GM18858 (cell line): ENCODE results near the gene SYMPK.

Experiments used
- ATAC-seq: cut with Tn5 transposase; IDR thresholded peaks from one replicate; pipeline ENCODE4 v1.9.1; 2021; ENCODE audit not compliant: unreplicated experiment

SYMPK gene

GRCh38 chr19:45826934-45827333 lies 36.0 kb downstream of the SYMPK start:
- ATAC-seq: no peak

DNA sequence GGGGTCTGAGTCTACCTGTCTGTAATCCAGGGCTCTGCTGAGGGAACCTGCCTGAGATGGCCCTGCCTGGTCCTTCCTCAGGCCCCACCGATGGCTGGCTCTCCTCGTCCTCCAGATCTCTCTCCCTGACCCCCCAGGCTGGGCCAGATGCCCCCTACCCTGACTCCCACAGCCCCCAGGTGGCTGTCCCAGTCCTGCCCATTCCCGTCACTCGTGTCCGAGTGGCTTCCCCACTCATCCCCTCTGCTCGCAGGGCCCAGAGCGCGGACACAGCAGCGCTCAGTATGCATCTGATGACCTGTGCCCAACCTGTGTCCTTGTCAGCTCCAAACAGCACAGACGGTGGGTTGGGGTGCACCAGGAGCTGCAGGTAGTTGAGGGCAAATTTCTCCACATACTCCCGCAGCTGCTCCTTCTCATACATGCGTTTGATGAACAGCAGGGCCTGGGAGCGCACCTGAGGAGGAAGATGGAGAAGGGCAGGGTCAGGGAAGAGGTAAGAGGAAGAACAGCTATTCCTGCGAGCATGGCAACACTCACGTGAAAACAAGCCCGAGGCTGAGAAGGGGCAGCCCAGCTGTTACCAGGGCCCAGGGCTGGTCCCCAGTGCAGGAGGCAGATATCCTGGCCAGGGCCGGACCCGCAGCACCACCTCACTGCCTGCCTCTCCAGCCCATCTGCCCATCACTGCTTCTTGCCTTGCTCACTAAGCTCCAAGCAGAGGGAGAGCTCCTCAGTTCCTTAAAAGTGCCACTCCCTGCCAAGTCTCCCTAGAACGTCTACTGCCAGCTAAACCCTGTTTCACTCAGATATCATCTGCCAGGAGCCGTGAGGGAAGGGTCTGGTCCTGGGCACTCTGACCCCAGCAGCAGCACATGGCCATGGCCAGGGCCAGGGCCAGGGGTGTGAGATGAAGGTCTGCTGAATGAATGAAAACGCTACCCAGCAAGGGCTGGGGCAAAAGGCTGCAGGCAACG lies 36.7 kb downstream of the SYMPK start:
- no peak for ATAC-seq

DNA sequence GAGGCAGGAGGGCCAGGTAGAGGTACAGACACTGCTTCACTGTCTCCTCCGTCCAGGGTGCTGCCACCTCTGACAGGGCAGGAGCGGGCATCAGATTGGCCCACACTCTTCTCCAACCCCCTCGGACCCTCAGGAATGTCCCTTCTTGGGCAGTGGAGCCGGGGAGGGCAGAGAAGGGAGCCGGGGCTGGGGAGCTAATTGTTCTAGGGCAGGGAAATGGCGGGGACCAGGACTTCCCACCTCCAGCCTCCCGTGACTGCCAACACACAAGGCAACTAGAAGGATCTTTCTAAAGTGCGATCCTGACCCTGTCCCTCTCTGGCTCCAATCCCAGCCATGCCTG lies 37.7 kb downstream of the SYMPK start:
- ATAC-seq: no peak

DNA sequence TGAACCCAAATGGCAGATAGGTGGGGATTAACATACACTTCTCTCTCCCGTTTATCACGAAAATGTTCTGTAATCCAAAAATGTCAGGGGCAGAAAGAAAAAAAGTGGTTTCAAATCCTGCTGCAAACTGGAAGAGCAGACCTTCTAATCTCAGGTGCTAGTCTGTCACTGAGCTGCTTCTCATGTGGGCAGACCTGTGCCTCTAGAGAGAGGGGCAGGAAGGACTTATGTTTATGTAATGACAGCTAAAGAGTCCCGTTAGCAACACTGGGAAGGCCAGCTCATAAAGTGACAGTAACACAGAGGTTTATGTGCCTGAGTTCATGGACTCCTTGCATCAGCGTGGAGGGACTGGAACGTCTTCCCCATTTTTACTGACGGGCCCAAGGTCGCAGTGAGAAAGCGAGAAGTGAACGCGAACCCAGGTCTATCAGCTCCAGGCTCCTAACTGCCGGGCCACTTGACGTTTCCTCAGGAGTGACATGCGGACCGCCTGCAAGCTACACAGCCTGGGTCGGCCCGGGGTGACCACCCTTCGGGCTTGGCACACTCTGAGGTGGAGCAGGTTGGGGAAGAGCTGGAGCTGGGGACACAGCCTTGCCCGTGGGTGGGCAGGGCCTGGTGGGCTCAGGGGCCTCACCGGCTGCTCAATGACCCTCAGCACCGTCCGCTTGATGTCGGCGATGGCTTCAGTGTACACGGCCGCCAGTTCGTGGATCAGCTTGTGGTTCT lies 38.2 kb downstream of the SYMPK start:
- ATAC-seq: no peak

- ATAC-seq: no peak
These were observed 38.9 kb downstream of the SYMPK start for GRCh38 chr19:45824041-45824471.

DNA sequence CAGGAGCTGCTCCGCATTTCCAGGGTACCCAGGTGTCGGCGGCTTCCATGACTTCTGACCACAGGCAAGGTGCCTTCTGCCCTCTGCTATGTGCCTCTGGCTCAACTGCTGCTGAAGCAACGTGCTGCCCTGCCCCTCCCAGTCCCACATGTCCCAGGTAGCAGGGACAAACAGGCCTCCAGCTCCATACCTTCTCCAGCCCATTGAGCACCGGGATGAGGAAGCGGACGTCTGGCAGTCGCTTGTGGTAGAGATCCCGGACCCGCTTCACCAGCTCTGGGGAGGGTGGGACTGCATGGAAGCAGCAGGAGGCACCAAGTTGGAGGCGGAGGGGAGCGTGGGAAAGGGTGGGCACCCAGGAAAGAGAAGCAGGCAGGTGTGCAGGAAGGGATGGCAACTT lies 39.8 kb downstream of the SYMPK start:
- no peak for ATAC-seq

DNA sequence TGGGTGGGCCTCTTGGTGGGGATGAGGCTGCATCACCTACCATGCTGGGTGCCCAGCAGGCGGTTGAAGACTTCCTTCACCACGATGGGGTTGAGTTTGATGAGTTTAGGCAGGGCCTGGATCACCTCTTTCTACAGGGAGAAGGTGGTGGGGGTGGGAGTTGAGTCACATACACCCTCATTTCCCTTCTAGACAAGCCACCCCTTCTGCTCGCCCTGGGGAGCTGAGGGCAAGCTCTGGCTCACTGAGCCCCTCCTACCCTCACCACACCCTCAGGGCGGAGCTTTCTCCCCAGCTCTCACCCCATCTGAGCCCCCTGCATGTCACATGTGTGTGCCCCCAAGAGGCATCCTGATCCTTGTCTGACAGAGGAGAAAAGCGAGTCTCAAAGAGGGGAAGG lies 40.2 kb downstream of the SYMPK start:
- ATAC-seq: no peak

DNA sequence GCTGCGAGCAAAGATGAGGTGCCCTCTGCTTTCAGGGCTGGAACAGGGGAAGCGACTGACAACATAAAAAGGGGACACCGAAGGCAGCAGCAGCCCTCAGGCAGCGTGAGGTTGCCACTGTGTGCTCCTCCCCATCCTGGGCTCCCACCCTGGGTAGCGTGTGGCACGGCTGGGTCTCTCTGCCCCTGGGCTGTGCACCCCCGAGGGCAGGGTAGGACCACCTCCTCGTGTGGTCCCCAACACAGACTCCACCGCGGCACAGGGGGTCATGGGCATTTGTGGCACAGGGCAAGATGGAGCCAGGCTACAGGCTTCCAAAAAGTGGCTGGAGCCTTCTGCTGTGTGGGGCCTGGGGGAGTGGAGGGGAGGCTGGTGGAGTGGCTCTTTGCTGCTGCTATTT lies 41.4 kb downstream of the SYMPK start:
- no peak for ATAC-seq

DNA sequence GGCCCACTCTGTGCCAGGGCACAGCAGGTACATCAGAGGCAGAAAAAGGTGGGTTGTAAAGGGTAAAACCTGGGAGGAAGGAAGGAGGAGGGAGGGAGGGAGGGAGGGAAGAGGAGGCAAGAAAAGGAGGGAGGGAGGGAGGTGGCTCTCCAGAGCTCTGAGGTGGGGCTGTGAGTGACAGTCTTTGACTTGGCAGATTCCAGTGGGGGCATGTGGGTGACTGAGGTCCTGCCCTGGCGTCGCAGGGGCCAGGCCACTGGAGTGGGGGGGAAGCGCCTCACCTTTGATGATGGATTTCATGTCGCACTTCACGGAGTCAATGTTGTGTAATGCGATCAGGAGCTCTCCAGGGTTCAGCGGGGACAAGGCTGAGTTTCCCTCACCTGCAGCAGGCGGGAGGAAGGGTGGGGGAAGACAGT lies 41.8 kb downstream of the SYMPK start:
- no peak for ATAC-seq

DNA sequence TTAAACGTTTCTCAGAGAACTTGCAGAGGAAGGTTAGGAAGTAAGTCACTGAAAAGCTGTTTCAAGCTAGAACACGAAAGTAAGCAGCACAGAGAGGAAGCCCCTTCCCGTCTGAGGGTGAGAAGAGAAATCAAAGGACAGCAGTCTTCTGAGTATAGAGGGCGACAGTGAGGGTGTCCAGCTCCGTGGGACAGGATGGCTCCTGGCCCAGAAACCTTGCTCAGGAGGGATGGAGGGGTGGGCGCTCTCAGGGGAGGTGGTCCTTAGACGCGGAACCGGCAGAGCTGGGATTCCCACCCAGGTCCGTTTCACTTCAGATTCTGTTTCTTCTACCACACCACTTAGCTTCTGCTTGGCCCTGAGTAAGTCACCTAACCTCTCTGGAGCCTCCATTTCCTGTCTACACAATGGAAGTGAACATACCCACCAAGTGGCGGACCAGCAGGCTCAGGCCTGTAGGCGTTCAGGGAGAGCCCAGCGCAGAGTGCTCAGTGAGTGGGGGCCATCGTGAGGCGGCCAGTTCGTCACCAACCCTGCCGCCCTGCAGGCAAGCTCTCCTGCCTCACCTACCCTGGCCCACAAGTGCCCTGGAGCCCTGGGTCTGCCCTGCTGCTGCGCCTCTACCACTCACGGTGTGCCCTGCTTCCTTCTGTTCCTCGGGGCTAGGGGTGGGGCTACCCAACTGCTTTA lies 42.4 kb downstream of the SYMPK start:
- ATAC-seq: no peak

GRCh38 chr19:45819769-45820168 lies 43.2 kb downstream of the SYMPK start:
- no peak for ATAC-seq

GRCh38 chr19:45817725-45818301 lies 45.1 kb downstream of the SYMPK start:
- ATAC-seq: no peak

DNA sequence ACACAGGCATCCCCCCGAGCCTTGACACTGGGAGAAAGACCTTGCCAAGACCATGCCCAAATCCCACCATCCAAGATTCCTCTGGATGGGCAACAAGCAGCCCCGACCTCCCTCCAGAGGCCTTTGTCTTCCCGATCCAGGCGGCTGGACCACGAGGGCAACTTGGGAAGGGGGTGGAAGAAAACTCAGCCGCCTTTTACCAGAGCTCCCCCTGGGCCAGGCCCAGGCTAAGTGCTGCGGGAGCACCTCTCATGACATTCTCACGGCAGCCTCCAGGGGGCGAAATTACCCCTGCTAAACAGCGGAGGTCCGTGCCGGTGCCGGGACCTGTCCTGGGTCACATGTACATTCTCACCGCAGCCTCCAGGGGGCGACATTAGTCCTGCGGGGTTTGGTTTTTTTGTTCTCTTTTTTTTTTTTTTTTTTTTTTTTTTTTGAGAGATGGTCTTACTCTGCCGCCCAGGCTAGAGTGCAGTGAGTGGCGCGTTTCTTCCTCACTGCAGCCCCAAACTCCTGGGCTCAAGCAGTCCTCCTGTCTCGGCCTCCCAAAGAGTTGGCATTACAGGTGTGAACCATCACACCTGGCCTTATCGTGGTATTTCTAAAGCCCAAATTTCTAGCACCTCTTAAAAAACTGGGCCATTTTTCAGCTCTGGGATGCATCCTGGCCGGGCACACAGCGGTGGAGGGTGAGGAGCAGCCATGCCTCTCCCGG lies 45.8 kb downstream of the SYMPK start:
- ATAC-seq: peak; percentile 73

DNA sequence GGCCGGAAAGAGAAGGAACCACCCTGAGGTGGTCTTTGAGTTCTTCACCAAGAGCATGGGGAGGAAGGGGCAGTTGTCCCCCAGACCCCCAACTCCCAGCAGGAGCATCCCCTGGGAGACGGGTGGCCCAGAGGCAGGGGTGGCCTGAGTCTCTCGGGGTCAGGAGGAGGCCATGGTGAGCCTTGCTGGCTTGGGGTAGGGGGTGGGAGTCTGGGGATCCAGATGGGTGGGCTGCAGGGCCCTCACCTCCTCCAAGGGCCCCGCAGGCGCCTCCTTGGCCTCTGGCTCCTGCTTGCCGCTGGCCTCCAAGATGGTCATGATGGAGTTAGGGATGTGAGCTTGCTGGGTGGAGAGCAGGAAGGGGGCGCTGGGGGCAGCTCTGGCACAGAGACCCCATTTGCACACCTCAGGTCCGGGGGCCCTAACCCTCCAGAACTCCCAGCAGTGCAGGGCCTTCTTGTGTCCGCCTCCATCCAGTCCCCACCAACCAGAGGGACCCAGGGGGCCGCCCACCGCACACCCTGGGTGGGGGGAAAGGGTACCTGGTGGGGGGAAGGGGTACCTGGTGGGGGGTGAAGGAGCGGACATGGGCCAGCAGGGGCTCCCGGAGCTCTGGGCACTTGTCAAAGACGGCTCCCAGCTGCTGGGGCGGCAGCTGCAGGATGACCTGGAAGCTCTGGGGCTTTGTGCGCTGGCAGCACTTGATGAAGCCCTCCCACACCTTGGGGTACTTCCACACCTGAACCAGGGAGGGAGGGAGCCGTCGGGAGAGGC lies 46.5 kb downstream of the SYMPK start:
- no peak for ATAC-seq

- ATAC-seq: no peak
These were observed 47.3 kb downstream of the SYMPK start for GRCh38 chr19:45815481-45816216.

DNA sequence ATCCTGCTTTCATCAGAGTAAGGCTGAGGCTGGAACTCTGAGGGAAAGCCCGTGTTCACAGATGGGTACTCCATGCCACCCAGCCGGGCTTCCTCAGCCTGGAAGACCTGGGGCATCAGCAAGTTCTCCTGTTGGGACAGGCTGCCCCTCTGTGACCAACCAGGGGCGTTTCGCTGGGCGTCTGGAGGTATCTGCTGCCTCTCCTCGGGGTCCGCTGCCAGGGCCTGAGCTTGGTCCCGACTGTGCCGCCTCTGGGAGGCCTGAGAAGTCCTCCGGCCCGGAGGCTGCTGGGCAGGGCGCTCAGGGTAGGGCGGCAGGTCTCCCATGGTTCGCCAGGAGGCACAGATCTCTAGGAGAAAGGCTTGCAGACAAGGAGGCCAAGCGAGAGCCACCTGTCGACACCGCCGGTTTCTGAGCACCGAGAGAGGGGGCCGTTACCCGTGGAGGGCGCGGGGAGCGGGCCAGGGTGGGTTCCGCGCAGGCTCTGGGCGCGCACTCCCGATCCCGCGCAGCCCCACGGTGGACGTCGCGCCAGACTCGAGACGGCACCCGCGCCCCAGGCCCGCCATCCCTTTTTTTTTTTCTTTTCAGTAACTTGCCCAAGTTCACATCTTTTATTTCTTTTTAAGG lies 48.0 kb downstream of the SYMPK start, which contains the start of gene RSPH6A:
Gene RSPH6A (minus strand): TSS at position 458 of the 630 bp plus-strand sequence. CDS start 132 bp downstream, at position 326.
- ATAC-seq: no peak

- no peak for ATAC-seq
These were observed 48.7 kb downstream of the SYMPK start for GRCh38 chr19:45814166-45814780.

- ATAC-seq: no peak
These were observed 50.6 kb downstream of the SYMPK start for GRCh38 chr19:45812297-45812696.
